Glutamatergic neuron (in vitro differentiated cells): Measurements from ENCODE around the gene STARD3. TPM values are rescaled to one million over a fixed set of nuclear protein-coding genes. Genes with fewer than 3 reads are reported as not detected.
A peak's percentile ranks its signal among the peaks of the same experiment; 100 is the strongest.

Experiments
- DNase-seq: peaks from one replicate; pipeline ENCODE4 v3.0.0; 2022
- H3K27ac Mint-ChIP-seq: one replicate; pipeline ENCODE4 v1.8.0; 2020; ENCODE audit warnings: mild to moderate bottlenecking, mixed read lengths, inconsistent platforms; ENCODE audit not compliant: unreplicated experiment
- H3K27me3 Mint-ChIP-seq: one replicate; pipeline ENCODE4 v1.8.0; 2020; ENCODE audit warnings: mild to moderate bottlenecking, moderate library complexity, mixed read lengths, inconsistent platforms; ENCODE audit not compliant: unreplicated experiment
- H3K36me3 Mint-ChIP-seq: one replicate; pipeline ENCODE4 v1.8.0; 2020; ENCODE audit warnings: mild to moderate bottlenecking, mixed read lengths, inconsistent platforms; ENCODE audit not compliant: unreplicated experiment
- H3K4me1 Mint-ChIP-seq: one replicate; pipeline ENCODE4 v1.8.0; 2020; ENCODE audit warnings: mild to moderate bottlenecking, low read depth, mixed read lengths, inconsistent platforms; ENCODE audit not compliant: unreplicated experiment
- H3K4me3 Mint-ChIP-seq: one replicate; pipeline ENCODE4 v1.8.0; 2020; ENCODE audit warnings: mild to moderate bottlenecking, mixed read lengths, inconsistent platforms; ENCODE audit not compliant: unreplicated experiment
- H3K9me3 Mint-ChIP-seq: one replicate; pipeline ENCODE4 v1.8.0; 2020; ENCODE audit warnings: mild to moderate bottlenecking, moderate library complexity, mixed read lengths, inconsistent platforms; ENCODE audit not compliant: unreplicated experiment
- CTCF ChIP-seq: fragments of 200-600 bp; sonication (generic); IDR thresholded peaks from one replicate; pipeline ENCODE4 v1.5.0; 2021; ENCODE audit not compliant: partially characterized antibody, unreplicated experiment
- total RNA-seq: library from RNA; stranded (reverse); fragmentation: NEBNext Ultra II Directional; extraction: Animal tissue kit (Norgen Biotek cat#: 25700); gene quantifications from one replicate; pipeline ENCODE4 v1.2.1, GENCODE V29; 2021; ENCODE audit not compliant: unreplicated experiment

STARD3 gene
- total RNA-seq, 1 donor from 2014 or later, result 48.0 TPM

- Mint-ChIP-seq H3K9me3 (peaks cover 10% of the 10 kb centered on the region), H3K27ac (no peak overlapping the region), H3K4me1 (peaks cover 10% of the 10 kb centered on the region), H3K27me3 (peaks cover 8% of the 10 kb centered on the region), H3K4me3 (no peak overlapping the region), H3K36me3 (peaks cover 13% of the 10 kb centered on the region)
- no peak for DNase-seq
- TF ChIP-seq CTCF, result no peak
These were observed 47.6 kb downstream of the STARD3 start for GRCh38 chr17:39684369-39685192.

GRCh38 chr17:39687101-39687545 is 50.2 kb downstream of the STARD3 start:
- Mint-ChIP-seq H3K9me3 (peaks cover 10% of the 10 kb centered on the region), H3K4me1 (peaks cover 10% of the 10 kb centered on the region), H3K36me3 (peaks cover 13% of the 10 kb centered on the region), H3K27ac (peak overlapping the region; percentile 87), H3K27me3 (peaks cover 7% of the 10 kb centered on the region), H3K4me3 (peak overlapping the region; percentile 97)
- no peak for TF ChIP-seq CTCF
- no peak for DNase-seq

GRCh38 chr17:39687546-39688474 is 50.9 kb downstream of the STARD3 start, which contains the start of gene PGAP3:
PGAP3 (minus strand) TSS chr17:39688057; CDS start chr17:39688014, 43 bp downstream.
- H3K27me3 Mint-ChIP-seq, result peaks cover 7% of the 10 kb centered on the region
- no peak for TF ChIP-seq CTCF
- peaks cover 10% of the 10 kb centered on the region for H3K4me1 Mint-ChIP-seq
- H3K4me3 Mint-ChIP-seq, result peak within 1 kb of the TSS; percentile 97
- peak; percentile 86 for DNase-seq
- H3K27ac Mint-ChIP-seq, result peak within 1 kb of the TSS; percentile 87
- peaks cover 10% of the 10 kb centered on the region for H3K9me3 Mint-ChIP-seq
- peaks cover 13% of the 10 kb centered on the region for H3K36me3 Mint-ChIP-seq

GRCh38 chr17:39688475-39688835 is 51.5 kb downstream of the STARD3 start:
- DNase-seq, result no peak
- Mint-ChIP-seq H3K27me3 (peaks cover 6% of the 10 kb centered on the region), H3K36me3 (peaks cover 13% of the 10 kb centered on the region), H3K27ac (peak overlapping the region; percentile 87), H3K9me3 (peaks cover 7% of the 10 kb centered on the region), H3K4me3 (peak overlapping the region; percentile 97), H3K4me1 (peaks cover 10% of the 10 kb centered on the region)
- TF ChIP-seq CTCF, result no peak
